Measurements from ENCODE around the gene TNPO2. TPM values are rescaled to one million over a fixed set of nuclear protein-coding genes. Genes with fewer than 3 reads are reported as not detected.

TNPO2 gene
- total and polyA plus RNA-seq, 2 of the 13 experiments (the other 11 are each of a cell fraction or from before 2014, with no cell fraction given), result 31.7 to 61.0 TPM

GRCh38 chr19:12736995-12737834 lies 13.5 kb upstream of the TNPO2 start, which contains the start of gene GET3 (continued):
- TF ChIP-seq EP300 (IDR thresholded peaks at IDR 0.05; ENCODE audit: low read depth in 2 of 2, low read length in 2 of 2) (no peak; a peak in 1 of 4 replicates), EP300 (CRISPR knock-in tag; IDR thresholded peaks at IDR 0.05; ENCODE audit: borderline replicate concordance) (no peak), PRDM10 (CRISPR knock-in tag; IDR thresholded peaks at IDR 0.05; ENCODE audit: low read depth) (peak; percentile 99), ZNF607 (CRISPR knock-in tag; IDR thresholded peaks at IDR 0.05; ENCODE audit: borderline replicate concordance) (no peak), GATAD2A (CRISPR knock-in tag; IDR thresholded peaks at IDR 0.05) (no peak), IRX3 (CRISPR knock-in tag; IDR thresholded peaks at IDR 0.05; ENCODE audit: borderline replicate concordance, low read depth) (no peak), ZBTB33 (CRISPR knock-in tag; IDR thresholded peaks at IDR 0.05) (0 out of 2 replicates have a peak, but pooled peaks have one; percentile 25), BHLHE40 (IDR thresholded peaks at IDR 0.05; ENCODE audit: low read length) (peak; percentile 95), KDM5A (IDR thresholded peaks at IDR 0.05; ENCODE audit: borderline replicate concordance, low read length) (peak; percentile 100), TRAFD1 (CRISPR knock-in tag; IDR thresholded peaks at IDR 0.05; ENCODE audit: borderline replicate concordance) (no peak), ZNF20 (CRISPR knock-in tag; IDR thresholded peaks at IDR 0.05) (no peak)
